Loucy (cell line): Measurements from ENCODE around the gene CDK19.

ENCODE experiments used
- H2AFZ ChIP-seq: fragments of 200-600 bp; sonication (generic); 2 replicates; pipeline ENCODE4 v1.6.0; 2016; ENCODE audit warnings: antibody characterized with exemption, mild to moderate bottlenecking, low read length, moderate library complexity
- H3F3A ChIP-seq: fragments of 200-600 bp; 2 replicates; pipeline ENCODE4 v1.6.0; 2016; ENCODE audit warnings: antibody characterized with exemption, low read depth, mild to moderate bottlenecking
- H3K27me3 ChIP-seq: fragments of 200-600 bp; sonication (generic); 2 replicates; pipeline ENCODE4 v1.6.1; 2014; ENCODE audit warnings: low read length, mild to moderate bottlenecking; ENCODE audit not compliant: insufficient read depth, poor library complexity, severe bottlenecking
- H3K36me3 ChIP-seq: fragments of 200-600 bp; sonication (generic); 2 replicates; pipeline ENCODE4 v1.6.1; 2016; ENCODE audit warnings: low read length; ENCODE audit not compliant: insufficient read depth
- H3K4me1 ChIP-seq: fragments of 200-600 bp; sonication (generic); 2 replicates; pipeline ENCODE4 v1.5.1; 2014; ENCODE audit warnings: low read length, mild to moderate bottlenecking; ENCODE audit not compliant: insufficient read depth, poor library complexity, severe bottlenecking
- H3K4me2 ChIP-seq: fragments of 200-600 bp; sonication (generic); 2 replicates; pipeline ENCODE4 v1.6.0; 2014; ENCODE audit warnings: antibody characterized with exemption, low read length, low read depth, mild to moderate bottlenecking; ENCODE audit not compliant: poor library complexity, severe bottlenecking
- H3K4me3 ChIP-seq: fragments of 200-600 bp; sonication (generic); 2 replicates; pipeline ENCODE4 v1.5.1; 2014; ENCODE audit warnings: low read length, mild to moderate bottlenecking, mixed read lengths; ENCODE audit not compliant: poor library complexity, severe bottlenecking
- H3K79me2 ChIP-seq: fragments of 200-600 bp; sonication (generic); 2 replicates; pipeline ENCODE4 v1.6.1; 2014; ENCODE audit warnings: low read length; ENCODE audit not compliant: insufficient read depth
- H3K9ac ChIP-seq: fragments of 200-600 bp; sonication (generic); 2 replicates; pipeline ENCODE4 v1.6.0; 2014; ENCODE audit warnings: mild to moderate bottlenecking, low read depth, low read length, moderate library complexity; ENCODE audit not compliant: poor library complexity, severe bottlenecking
- H3K9me2 ChIP-seq: fragments of 200-600 bp; sonication (generic); replicated peaks from 2 replicates; pipeline ENCODE4 v1.6.1; 2016; ENCODE audit warnings: low read depth, low read length, mixed read lengths
- H3K9me3 ChIP-seq: fragments of 200-600 bp; sonication (generic); 2 replicates; pipeline ENCODE4 v1.6.1; 2014; ENCODE audit warnings: mild to moderate bottlenecking, antibody characterized with exemption, low read length, low read depth; ENCODE audit not compliant: insufficient read depth
- H4K20me1 ChIP-seq: fragments of 200-600 bp; sonication (generic); 2 replicates; pipeline ENCODE4 v1.6.0; 2014; ENCODE audit warnings: antibody characterized with exemption, low read length, mild to moderate bottlenecking; ENCODE audit not compliant: insufficient read depth, poor library complexity, severe bottlenecking
- CTCF ChIP-seq: fragments of 200-600 bp; sonication (generic); conservative IDR thresholded peaks from 2 replicates; pipeline ENCODE4 v1.5.1; 2014; ENCODE audit warnings: mild to moderate bottlenecking, antibody characterized with exemption, low read length
- EZH2phosphoT487 ChIP-seq: fragments of 200-600 bp; IDR thresholded peaks from 2 replicates; pipeline ENCODE4 v1.6.1; 2018; ENCODE audit warnings: antibody characterized with exemption, mild to moderate bottlenecking, moderate library complexity, borderline replicate concordance

Gene CDK19

GRCh38 chr6:110592765-110593164 is 222.5 kb downstream of the CDK19 start:
- H3F3A ChIP-seq, result peaks cover 13% of the 10 kb centered on the region; the same call in 1 of the 2 replicates
- no peak overlapping the region for H2AFZ ChIP-seq
- no peak overlapping the region for H3K9ac ChIP-seq
- H3K36me3 ChIP-seq, result no peaks in the 10 kb centered on the region
- no peaks in the 10 kb centered on the region for H3K9me2 ChIP-seq
- H3K4me2 ChIP-seq, result no peak overlapping the region
- no peak for TF ChIP-seq EZH2phosphoT487
- TF ChIP-seq CTCF, result no peak
- peaks cover 18% of the 10 kb centered on the region for H3K4me1 ChIP-seq
- H3K9me3 ChIP-seq, result peaks cover 12% of the 10 kb centered on the region; the same call in 1 of the 2 replicates
- no peaks in the 10 kb centered on the region for H3K27me3 ChIP-seq
- H4K20me1 ChIP-seq, result no peaks in the 10 kb centered on the region
- H3K4me3 ChIP-seq, result no peak overlapping the region
- no peaks in the 10 kb centered on the region for H3K79me2 ChIP-seq

- Histone ChIP-seq H3K79me2 (no peaks in the 10 kb centered on the region), H2AFZ (no peak overlapping the region), H3K4me1 (peaks cover 18% of the 10 kb centered on the region), H3K4me3 (no peak overlapping the region), H3K9me2 (no peaks in the 10 kb centered on the region), H3K4me2 (peak overlapping the region; percentile 7), H3F3A (peaks cover 13% of the 10 kb centered on the region; the same call in 1 of the 2 replicates), H4K20me1 (no peaks in the 10 kb centered on the region), H3K27me3 (no peaks in the 10 kb centered on the region), H3K36me3 (no peaks in the 10 kb centered on the region), H3K9me3 (peaks cover 12% of the 10 kb centered on the region; the same call in 1 of the 2 replicates), H3K9ac (no peak overlapping the region)
- TF ChIP-seq EZH2phosphoT487 (no peak), CTCF (no peak)
Measured at GRCh38 chr6:110590821-110591351, 224.4 kb downstream of the CDK19 start.

GRCh38 chr6:110589865-110590513 is 225.3 kb downstream of the CDK19 start:
- Histone ChIP-seq H3K9me3 (peaks cover 12% of the 10 kb centered on the region; the same call in 1 of the 2 replicates), H3K79me2 (no peaks in the 10 kb centered on the region), H3F3A (peaks cover 13% of the 10 kb centered on the region; the same call in 1 of the 2 replicates), H3K27me3 (no peaks in the 10 kb centered on the region), H3K9me2 (no peaks in the 10 kb centered on the region), H3K4me3 (no peak overlapping the region), H4K20me1 (no peaks in the 10 kb centered on the region), H3K4me2 (no peak overlapping the region), H2AFZ (no peak overlapping the region), H3K4me1 (peaks cover 18% of the 10 kb centered on the region), H3K36me3 (no peaks in the 10 kb centered on the region), H3K9ac (no peak overlapping the region)
- TF ChIP-seq EZH2phosphoT487 (no peak), CTCF (no peak)
